Natural killer cell treated with Interleukin-12 subunit alpha and Interleukin-12 subunit beta and Interleukin-15 and Interleukin-18, amount 100 ng/mL, for 72 hours (primary cell): ENCODE results near the gene NRDE2. TPM values are rescaled to one million over a fixed set of nuclear protein-coding genes. Genes with fewer than 3 reads are reported as not detected.
A peak's percentile ranks its signal among the peaks of the same experiment; 100 is the strongest.
"Not testable (repeated sequence)": the region's sequence is repeated elsewhere in the genome, so short reads cannot be mapped to it uniquely, and the experiment has no call there.

Experiments used
- ATAC-seq, 2 donors: fragments of 150-1000 bp; cut with Tn5 transposase in 1 of 2; sonication (Bioruptor Pico), chemical (Tn5 transposase) in 1 of 2; 2 replicates each; pipeline ENCODE4 v1.10.0; 2021
- DNase-seq: peaks from one replicate; pipeline ENCODE4 v3.0.0; 2022; ENCODE audit warnings: low spot score
- H3K27ac Mint-ChIP-seq, 2 donors: 1 replicate in 1 of 2; 2 replicates in 1 of 2; pipeline ENCODE4 v1.8.0; 2022; ENCODE audit warnings: mixed read lengths in 2 of 2, mild to moderate bottlenecking in 1 of 2, moderate library complexity in 1 of 2
- H3K27me3 Mint-ChIP-seq, 2 donors: 1 replicate in 1 of 2; 2 replicates in 1 of 2; pipeline ENCODE4 v1.8.0; 2022; ENCODE audit warnings: mixed read lengths in 2 of 2
- H3K36me3 Mint-ChIP-seq: one replicate; pipeline ENCODE4 v1.8.0; 2022; ENCODE audit warnings: mixed read lengths
- H3K4me1 Mint-ChIP-seq, 2 donors: 1 replicate in 1 of 2; 2 replicates in 1 of 2; pipeline ENCODE4 v1.8.0; 2022; ENCODE audit warnings: low read depth in 2 of 2, mixed read lengths in 2 of 2, mild to moderate bottlenecking in 1 of 2
- H3K4me3 Mint-ChIP-seq: one replicate; pipeline ENCODE4 v1.8.0; 2022; ENCODE audit warnings: mixed read lengths
- H3K9me3 Mint-ChIP-seq: 2 replicates; pipeline ENCODE4 v1.8.0; 2022; ENCODE audit warnings: mixed read lengths
- total RNA-seq, 2 donors: library from RNA; stranded (reverse); gene quantifications; one replicate each; pipeline ENCODE4 v1.2.3, GENCODE V29; 2022

NRDE2 gene
- total RNA-seq, 2 donors from 2014 or later = 20.2 to 49.6 TPM

DNA sequence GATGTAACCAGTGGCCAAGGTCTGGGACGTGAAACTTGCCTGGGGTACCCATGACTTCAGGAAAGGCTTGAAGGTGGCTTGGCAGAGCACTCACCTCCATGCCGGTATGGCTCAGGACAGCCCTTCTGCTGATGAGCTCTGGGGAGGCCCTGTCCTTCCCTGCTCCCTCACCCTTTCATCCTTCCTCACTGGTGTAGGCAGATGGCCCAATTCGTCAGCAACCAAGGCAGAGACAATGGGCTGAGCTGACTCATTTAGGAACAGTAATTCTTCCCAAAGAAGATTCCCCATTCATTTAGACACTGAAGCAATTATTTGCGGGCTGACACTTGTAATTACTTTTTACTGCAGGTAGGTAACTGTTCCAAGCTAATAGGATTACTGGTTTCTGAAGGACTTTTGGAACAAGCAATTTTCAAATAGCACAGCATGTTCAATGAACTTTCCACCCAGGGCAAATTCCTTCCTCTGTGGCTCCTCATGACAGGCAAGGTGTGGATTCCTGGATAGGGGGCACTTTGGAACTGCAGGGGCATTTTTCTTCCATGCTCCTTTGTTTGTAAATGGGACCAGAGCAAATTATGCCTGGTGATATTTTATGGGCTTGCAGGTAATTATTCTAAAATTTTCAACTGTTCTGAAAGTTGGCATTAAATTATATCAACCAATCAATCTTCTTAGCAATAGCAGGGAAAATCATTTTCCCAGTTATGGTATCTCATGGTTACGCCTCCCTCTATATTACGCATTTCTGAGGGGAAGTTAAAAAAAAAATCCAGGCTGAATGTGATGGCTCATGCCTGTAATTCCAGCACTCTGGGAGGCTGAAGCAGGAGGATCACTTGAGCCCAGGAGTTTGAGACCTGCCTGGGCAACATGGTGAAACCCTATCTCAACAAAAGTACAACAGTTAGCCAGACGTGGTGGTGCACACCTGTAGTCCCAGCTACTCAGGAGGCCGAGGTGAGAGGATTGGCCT lies 24.1 kb upstream of the NRDE2 start:
- no peaks in the 10 kb centered on the region for H3K4me1 Mint-ChIP-seq
- H3K27me3 Mint-ChIP-seq = peaks cover 6 to 8% of the 10 kb centered on the region in 2 donors
- H3K36me3 Mint-ChIP-seq = no peaks in the 10 kb centered on the region
- H3K9me3 Mint-ChIP-seq = no peaks in the 10 kb centered on the region
- no peak for ATAC-seq
- DNase-seq = no peak
- no peak overlapping the region for H3K27ac Mint-ChIP-seq
- no peak overlapping the region for H3K4me3 Mint-ChIP-seq

- H3K9me3 Mint-ChIP-seq = no peaks in the 10 kb centered on the region
- no peaks in the 10 kb centered on the region for H3K4me1 Mint-ChIP-seq
- H3K27me3 Mint-ChIP-seq = peaks cover 3 to 8% of the 10 kb centered on the region in 2 donors
- H3K4me3 Mint-ChIP-seq = no peak overlapping the region
- ATAC-seq = no peak
- H3K27ac Mint-ChIP-seq = no peak overlapping the region
- no peak for DNase-seq
- H3K36me3 Mint-ChIP-seq = no peaks in the 10 kb centered on the region
Measured at GRCh38 chr14:90354551-90355298, 23.0 kb upstream of the NRDE2 start.

DNA sequence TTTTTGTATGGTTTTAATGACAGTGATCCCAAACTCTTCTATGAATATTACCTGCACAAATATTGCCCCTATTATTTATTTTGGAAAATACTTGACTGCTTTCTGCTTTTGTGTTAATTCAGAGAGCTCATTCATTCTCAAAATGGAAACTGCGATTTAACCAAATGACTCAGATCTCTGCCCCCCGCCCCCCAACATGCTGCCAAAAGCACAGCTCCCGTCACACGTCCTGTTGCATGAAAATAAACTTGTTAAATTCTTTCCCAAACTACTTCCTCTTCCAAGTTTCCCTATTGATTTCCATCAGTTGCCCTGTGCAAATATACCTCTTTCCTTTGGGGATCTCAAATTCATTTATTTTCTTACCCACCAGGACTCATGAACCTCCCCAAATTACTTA lies 18.0 kb upstream of the NRDE2 start:
- DNase-seq (no peak), ATAC-seq (no peak)
- no peaks in the 10 kb centered on the region for H3K36me3 Mint-ChIP-seq
- H3K9me3 Mint-ChIP-seq = no peaks in the 10 kb centered on the region
- no peak overlapping the region for H3K27ac Mint-ChIP-seq
- peaks cover 0 to 3% of the 10 kb centered on the region in 2 donors for H3K27me3 Mint-ChIP-seq
- H3K4me3 Mint-ChIP-seq = no peak overlapping the region
- no peaks in the 10 kb centered on the region for H3K4me1 Mint-ChIP-seq

DNA sequence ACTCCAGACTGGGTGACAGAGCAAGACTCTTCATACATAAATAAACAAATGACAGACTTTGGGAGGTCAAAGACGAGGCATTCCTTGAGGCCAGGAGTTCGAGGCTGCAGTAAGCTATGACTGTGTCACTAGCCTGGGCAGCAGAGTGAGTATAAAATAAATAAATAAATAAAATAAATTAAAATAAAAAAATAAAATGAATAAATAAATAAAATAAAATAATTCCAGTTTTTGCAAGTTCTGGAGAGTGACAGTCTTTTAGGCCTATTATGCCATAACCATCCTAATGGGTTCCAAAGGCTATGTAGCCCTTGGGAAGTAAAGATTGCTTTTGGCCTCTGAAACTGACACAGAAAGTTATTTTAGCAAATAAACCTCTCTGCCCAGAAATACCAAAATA lies 16.5 kb upstream of the NRDE2 start:
- H3K36me3 Mint-ChIP-seq = no peaks in the 10 kb centered on the region
- peaks cover 0 to 3% of the 10 kb centered on the region in 2 donors for H3K27me3 Mint-ChIP-seq
- no peak overlapping the region for H3K4me3 Mint-ChIP-seq
- ATAC-seq (no peak), DNase-seq (no peak)
- no peak overlapping the region for H3K27ac Mint-ChIP-seq
- no peaks in the 10 kb centered on the region for H3K4me1 Mint-ChIP-seq
- H3K9me3 Mint-ChIP-seq = no peaks in the 10 kb centered on the region

- H3K4me3 Mint-ChIP-seq = no peak overlapping the region
- H3K27ac Mint-ChIP-seq = no peak overlapping the region
- H3K9me3 Mint-ChIP-seq = no peaks in the 10 kb centered on the region
- DNase-seq = no peak
- no peaks in the 10 kb centered on the region for H3K36me3 Mint-ChIP-seq
- H3K27me3 Mint-ChIP-seq = peaks cover 5 to 10% of the 10 kb centered on the region in 2 donors
- no peak for ATAC-seq
- no peaks in the 10 kb centered on the region for H3K4me1 Mint-ChIP-seq
Measured at GRCh38 chr14:90345239-90345557, 13.5 kb upstream of the NRDE2 start.

- no peak for DNase-seq
- Mint-ChIP-seq H3K27ac (no peak overlapping the region), H3K36me3 (no peaks in the 10 kb centered on the region), H3K9me3 (no peaks in the 10 kb centered on the region), H3K27me3 (peaks cover 5 to 15% of the 10 kb centered on the region in 2 donors), H3K4me1 (no peaks in the 10 kb centered on the region), H3K4me3 (no peak overlapping the region)
- ATAC-seq = no peak
Measured at GRCh38 chr14:90344331-90345238, 12.8 kb upstream of the NRDE2 start.

DNA sequence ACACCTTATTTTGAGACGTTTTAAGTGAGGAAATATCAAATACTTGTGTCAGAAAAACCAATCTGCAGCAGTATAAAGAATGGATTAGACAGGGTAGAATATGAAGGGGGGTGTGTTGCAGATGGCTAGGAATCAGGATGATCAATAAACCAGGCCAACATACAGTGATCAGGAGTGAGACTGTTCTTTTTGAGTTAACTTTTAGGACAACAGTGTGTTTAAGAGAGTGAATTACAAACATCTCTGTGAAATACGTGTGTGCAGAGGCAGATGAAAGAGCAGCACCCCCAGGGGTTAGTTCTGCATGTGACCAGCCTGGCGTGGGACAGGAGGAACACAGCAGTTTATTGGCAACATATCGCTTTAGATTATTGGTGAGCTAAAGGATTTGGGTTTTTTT lies 10.6 kb upstream of the NRDE2 start:
- ATAC-seq (no peak), DNase-seq (no peak)
- Mint-ChIP-seq H3K36me3 (no peaks in the 10 kb centered on the region), H3K4me3 (no peak overlapping the region), H3K27me3 (peaks cover 20 to 24% of the 10 kb centered on the region in 2 donors), H3K4me1 (no peaks in the 10 kb centered on the region), H3K9me3 (no peaks in the 10 kb centered on the region), H3K27ac (no peak overlapping the region)

GRCh38 chr14:90341784-90342183 lies 10.0 kb upstream of the NRDE2 start:
- H3K27ac Mint-ChIP-seq = peak overlapping the region in 1 of 2 donors; percentile 42
- no peak overlapping the region for H3K4me3 Mint-ChIP-seq
- no peaks in the 10 kb centered on the region for H3K9me3 Mint-ChIP-seq
- ATAC-seq (no peak), DNase-seq (no peak)
- peaks cover 20 to 29% of the 10 kb centered on the region in 2 donors for H3K27me3 Mint-ChIP-seq
- H3K36me3 Mint-ChIP-seq = no peaks in the 10 kb centered on the region
- H3K4me1 Mint-ChIP-seq = no peaks in the 10 kb centered on the region

GRCh38 chr14:90341232-90341631 lies 9.5 kb upstream of the NRDE2 start:
- Mint-ChIP-seq H3K27ac (peak overlapping the region in 1 of 2 donors; percentile 42), H3K27me3 (peaks cover 22 to 35% of the 10 kb centered on the region in 2 donors)
- not testable (repeated sequence) for H3K9me3 Mint-ChIP-seq, DNase-seq, H3K4me3 Mint-ChIP-seq, H3K36me3 Mint-ChIP-seq, ATAC-seq, H3K4me1 Mint-ChIP-seq

DNA sequence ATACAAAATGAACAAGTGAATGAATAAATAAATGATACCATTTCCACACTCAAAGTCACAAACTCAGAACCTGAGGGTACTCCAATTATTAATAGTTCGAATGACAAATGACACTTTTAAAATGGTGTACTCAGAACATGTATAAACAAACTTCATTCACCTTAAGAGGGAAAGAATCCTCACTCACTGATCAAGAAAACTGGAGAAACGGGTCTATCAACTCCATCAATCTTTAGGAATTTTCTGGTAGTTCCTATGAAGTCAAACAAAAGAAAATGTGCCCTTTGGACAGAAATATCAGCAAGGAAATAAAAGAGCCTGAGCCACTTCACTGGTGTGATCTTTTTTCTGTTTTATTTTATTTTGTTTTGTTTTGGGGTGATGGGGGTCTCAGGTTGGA lies 5.2 kb upstream of the NRDE2 start:
- DNase-seq = no peak
- H3K9me3 Mint-ChIP-seq = no peaks in the 10 kb centered on the region
- peaks cover 28 to 53% of the 10 kb centered on the region in 2 donors for H3K27me3 Mint-ChIP-seq
- no peak overlapping the region for H3K27ac Mint-ChIP-seq
- peaks cover 2 to 6% of the 10 kb centered on the region in 2 donors for H3K4me1 Mint-ChIP-seq
- no peak overlapping the region for H3K4me3 Mint-ChIP-seq
- no peak for ATAC-seq
- H3K36me3 Mint-ChIP-seq = no peaks in the 10 kb centered on the region

DNA sequence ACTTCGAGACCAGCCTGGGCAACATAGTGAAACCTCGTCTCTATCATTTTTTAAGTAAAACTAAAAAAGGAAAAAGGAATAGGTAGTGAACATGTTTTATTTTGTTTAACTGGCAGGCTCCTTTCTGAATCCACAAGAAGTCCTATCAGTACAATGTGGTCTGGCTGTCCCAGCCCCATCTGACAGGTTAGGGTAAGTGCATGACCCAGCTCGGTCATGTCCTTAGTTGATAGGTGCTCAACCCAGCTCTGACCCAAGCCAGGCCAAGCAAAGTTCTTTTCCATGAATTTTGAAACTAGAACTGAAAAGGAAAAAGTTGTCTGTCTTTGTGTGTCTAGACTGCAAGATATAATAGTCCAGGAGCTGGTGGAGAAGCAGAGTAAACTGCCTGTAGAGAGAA lies 4.7 kb upstream of the NRDE2 start:
- DNase-seq (no peak), ATAC-seq (no peak)
- H3K27ac Mint-ChIP-seq = no peak overlapping the region
- no peaks in the 10 kb centered on the region for H3K9me3 Mint-ChIP-seq
- no peak overlapping the region for H3K4me3 Mint-ChIP-seq
- H3K4me1 Mint-ChIP-seq = peaks cover 8 to 11% of the 10 kb centered on the region in 2 donors
- H3K36me3 Mint-ChIP-seq = no peaks in the 10 kb centered on the region
- peaks cover 25 to 50% of the 10 kb centered on the region in 2 donors for H3K27me3 Mint-ChIP-seq

GRCh38 chr14:90332271-90332584 lies 487 bp upstream of the NRDE2 start:
- Mint-ChIP-seq H3K4me1 (peaks cover 16 to 21% of the 10 kb centered on the region in 2 donors), H3K27me3 (peaks cover 11 to 28% of the 10 kb centered on the region in 2 donors), H3K36me3 (no peaks in the 10 kb centered on the region), H3K27ac (peak overlapping the region; percentile 89 to 95), H3K4me3 (peak overlapping the region; percentile 94), H3K9me3 (no peaks in the 10 kb centered on the region)
- no peak for ATAC-seq
- no peak for DNase-seq
